Anterior cingulate cortex (tissue), 58 donors: ENCODE measurements around the gene CERS6.
A peak's percentile ranks its signal among the peaks of the same experiment; 100 is the strongest.
"Not testable (repeated sequence)": the region's sequence is repeated elsewhere in the genome, so short reads cannot be mapped to it uniquely, and the experiment has no call there.

ENCODE experiments used
- DNase-seq, 58 donors: peaks; one replicate each; lab custom pipeline; 2025; lab: John Stamatoyannopoulos, UW

The CERS6 gene

DNA sequence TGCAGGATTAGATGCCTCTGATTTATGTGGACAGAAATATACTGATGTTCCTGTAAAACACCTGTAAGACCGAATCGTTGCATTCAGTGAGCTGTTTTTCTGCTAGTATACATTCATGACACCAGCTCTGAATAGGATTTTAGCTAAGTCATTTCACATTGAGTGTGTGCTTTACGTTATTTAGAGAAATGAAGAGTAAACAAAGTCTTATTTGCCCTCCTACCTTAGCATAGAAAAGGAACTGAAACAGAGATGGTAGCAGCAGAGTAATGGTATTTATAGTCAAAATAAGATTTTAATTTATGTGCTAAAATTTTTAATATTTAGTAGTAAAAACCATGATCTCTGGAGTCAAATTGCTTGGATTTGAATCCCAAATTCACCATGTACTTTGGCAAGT, 168.0 kb downstream of the CERS6 start:
- DNase-seq = no peak

DNA sequence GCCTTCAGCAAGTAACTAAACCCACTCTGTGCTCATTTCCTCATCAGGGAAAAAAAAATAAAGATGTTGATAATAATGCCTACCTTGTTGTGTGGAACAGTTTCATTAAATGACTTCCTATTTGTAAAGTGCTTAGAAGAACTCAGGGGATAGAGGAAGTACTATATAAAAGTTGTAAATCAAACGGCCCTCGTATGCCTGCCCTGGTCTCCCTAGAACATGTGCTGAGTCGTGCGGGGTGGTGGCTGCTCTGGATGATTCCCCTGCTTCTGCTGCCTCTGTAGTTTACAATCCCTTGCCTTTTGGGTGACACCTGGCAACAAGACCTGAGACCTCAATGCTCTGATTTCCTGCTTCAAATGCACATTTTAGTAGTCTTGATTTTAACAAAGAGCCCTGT, 170.0 kb downstream of the CERS6 start:
- no peak for DNase-seq

DNA sequence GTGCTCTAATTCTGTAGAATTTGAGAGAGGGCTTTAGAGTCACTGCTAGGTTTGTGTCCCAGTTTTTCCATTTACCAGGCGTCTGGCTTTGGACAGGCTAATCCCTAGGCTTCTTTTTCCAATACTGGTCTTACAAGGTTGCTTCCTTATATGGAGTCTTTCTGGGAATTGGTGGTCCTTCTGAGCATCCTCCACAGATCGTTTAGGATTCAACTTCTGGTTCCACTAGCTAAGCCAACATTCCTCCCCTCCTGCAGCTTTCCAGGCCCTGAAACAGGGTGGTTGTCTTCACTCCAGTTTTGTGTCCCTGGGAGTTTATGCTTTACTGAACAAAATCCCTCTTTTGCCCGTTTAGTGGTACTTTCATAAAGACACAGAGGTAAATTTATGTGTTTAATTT, 170.6 kb downstream of the CERS6 start:
- no peak for DNase-seq

DNA sequence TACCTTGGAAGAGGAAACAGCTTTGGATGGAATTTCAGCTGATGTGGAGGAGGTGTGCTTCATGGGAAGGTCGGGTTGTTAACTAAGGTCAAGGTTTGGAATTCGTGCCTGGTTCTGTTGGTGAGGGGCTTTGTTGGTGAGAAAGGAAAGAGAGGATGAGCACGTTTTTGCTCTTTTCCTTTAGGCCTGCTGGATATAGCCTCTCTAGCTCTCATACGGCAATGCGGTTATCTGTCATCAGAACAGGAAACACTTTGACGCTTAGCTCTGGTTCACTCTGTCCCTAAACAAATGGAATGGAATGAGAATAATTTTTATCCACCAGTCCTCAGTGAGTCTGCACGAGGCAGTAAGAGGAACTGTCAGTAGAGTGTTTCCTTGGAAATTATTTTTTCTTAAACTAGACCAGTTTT, 176.6 kb downstream of the CERS6 start:
- DNase-seq = peak in 1 of 58 donors; percentile 12

DNA sequence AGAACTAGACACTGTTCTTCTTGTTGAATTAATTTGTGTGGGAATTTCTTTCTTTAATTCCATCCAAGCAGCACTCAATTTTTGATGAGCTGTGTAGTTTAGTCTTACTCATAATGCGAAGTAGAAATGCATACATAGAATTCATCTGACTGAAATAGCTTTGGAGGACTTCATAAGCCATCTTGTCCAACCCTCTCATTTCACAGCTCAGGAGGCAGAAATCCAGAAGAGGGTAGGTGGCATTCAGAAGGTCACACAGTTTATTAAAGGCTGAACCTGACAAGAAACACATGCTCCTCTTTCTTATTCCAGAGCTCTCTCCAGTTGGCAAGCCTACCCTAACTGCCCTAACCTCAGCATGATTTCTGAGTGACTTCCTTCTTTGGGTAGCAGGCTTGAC, 177.1 kb downstream of the CERS6 start:
- DNase-seq = no peak

DNA sequence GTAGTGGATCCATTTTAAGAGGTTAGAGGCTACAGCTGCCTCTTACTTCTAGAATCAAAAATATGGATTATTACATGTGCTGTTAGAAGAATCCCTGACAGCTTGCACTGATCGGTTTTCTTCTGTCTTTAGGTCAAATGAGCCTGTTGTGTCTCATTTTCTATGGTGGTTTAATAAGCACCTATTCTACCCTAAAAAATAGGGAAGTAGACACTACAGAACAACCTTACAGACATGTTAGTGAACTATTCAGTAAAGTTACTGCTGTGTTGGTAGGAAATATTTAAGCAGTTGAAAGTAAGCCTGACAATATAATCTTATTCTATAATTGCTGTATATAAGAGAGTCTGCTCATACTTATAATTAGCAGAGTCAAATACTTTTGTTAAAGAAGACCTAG, 177.8 kb downstream of the CERS6 start:
- no peak for DNase-seq

DNA sequence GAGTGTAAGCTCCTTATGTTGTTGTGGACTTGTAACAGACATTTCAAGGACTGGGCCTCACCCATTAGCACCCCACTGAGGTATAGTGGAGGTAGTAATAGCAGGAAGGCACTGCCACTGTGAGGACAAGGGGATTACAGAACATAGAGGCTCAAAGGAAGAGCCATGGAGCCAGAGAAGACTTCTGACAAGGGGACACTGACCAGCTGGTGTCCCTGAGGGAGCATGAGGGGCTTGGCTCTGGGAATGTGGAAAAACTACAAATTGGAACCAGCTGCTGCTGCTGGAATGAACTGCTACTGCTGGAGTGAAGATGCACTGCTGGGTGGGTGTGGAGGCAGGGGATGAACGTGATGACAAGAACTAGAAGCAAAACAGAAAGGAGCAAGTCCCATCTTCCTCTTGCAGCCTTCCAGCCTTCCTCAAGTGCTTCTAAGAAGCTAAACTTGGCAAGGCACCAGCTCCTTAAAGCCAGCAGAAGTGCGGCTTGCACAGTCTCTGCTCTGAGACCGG, 179.0 kb downstream of the CERS6 start:
- peak in 12 of 58 donors; percentile 11 to 42 (median 16) for DNase-seq

DNA sequence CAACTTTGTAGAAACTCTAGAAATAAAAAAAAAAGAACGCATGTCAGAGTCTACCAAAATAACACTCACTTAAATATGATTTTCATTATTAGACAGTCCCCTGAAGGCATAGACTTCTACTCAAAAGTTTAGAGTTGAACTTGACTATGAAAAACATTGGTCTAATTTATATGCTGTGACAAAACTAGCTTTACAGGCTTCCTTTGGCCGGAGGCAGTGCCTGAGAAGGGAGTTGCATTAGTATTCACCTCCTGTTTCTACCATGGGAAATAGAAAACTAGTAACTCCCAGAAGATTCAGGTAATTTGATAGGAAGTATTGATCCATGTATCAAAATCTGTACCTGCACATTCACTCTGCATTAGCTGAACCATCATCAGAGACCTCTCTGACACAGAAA, 182.9 kb downstream of the CERS6 start:
- no peak for DNase-seq

DNA sequence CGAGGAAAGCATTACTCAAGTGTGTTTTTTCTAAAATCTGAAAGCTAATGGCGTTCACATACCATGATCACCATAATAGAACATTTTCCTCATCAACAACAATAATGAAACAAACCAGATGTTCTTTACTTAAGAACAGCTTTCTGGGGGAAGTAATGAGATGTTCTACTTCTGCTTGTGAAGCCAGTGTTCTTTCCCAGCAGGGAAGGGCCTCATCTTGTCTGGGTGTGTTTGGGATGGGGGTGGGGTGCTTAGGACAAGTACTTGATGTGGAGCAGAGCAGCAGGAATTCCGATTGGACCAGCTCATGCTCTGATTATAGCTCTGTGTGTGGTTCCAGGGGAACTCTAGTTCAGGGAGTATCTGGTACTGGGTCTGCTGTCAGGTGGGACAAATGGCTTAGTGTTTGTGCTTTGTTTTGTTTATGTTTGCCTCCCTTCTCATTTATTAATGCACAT, 183.4 kb downstream of the CERS6 start:
- peak in 5 of 58 donors; percentile 11 to 27 (median 18) for DNase-seq

DNA sequence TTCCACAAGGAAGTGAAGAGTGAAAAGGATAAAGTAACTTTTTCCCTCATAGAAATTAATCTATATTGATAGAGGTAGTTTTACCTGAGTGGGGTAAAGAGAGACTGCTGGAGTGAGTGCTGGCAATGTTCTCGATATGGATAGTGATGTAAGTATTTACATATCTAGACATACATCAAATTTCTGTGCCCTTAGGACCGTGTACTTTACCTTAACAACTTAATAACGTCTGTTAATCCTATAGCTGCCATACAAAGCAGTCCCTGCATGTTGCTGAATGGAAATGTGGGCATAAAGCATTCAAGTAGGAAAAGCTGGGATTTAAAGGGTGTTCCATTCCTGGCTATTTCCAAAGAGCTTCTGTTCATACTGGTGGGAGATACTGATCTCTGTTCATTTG, 184.0 kb downstream of the CERS6 start:
- no peak for DNase-seq

DNA sequence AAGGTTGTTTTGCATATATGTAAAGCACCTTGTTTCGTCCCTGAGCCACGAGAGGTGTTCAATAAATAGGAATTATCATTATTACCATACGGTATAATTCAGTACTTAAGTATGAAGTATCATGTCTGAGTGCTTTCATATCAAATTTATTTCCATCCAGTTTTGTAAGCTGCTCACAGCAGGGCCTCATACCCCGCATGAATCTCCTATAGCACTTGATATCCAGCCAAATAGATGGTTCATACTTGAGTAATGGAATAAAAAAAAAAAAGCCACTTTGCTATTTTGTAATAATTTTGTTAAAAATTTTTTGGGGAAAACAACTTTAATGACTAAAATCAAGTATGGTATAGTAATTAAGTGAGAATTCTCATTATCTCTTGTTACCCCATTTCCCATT, 185.6 kb downstream of the CERS6 start:
- no peak for DNase-seq

DNA sequence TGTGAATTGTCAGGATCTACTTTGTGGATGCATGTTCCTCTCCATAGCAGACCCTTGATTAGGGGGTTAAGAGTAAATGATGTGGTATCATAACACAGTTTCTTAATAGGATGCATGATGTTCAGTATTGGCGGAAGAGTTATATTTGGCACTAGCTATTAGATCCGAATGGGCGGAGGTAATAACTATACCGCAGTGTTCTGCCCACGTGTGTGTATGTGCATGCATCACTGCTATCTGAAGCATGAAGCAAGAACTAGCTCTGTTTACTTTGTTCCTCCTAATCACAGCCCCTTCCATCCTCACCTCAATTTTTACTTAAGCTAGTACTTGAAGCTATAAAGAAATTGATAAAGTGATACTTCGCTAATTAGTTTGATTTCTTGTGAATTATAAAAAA, 186.8 kb downstream of the CERS6 start:
- DNase-seq = no peak

DNA sequence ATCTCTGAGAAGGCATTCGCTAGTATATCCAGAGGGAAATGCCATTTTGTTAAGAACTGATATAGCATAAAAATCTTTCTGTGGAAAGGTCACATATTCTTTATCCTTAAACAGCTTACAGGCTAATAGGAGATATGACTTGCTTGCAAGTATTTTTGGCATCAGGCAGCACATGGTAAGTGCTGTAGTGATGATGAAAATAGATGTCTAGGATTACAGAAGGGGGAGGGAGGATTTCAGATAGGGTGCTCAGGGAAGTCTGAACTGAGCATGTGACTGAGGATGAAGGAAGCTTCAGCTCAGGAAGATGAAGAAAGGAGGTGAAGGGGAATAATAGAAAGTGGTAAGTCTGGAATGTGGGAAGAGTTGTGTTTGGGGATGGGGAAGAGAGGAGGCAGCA, 187.9 kb downstream of the CERS6 start:
- DNase-seq = no peak

DNA sequence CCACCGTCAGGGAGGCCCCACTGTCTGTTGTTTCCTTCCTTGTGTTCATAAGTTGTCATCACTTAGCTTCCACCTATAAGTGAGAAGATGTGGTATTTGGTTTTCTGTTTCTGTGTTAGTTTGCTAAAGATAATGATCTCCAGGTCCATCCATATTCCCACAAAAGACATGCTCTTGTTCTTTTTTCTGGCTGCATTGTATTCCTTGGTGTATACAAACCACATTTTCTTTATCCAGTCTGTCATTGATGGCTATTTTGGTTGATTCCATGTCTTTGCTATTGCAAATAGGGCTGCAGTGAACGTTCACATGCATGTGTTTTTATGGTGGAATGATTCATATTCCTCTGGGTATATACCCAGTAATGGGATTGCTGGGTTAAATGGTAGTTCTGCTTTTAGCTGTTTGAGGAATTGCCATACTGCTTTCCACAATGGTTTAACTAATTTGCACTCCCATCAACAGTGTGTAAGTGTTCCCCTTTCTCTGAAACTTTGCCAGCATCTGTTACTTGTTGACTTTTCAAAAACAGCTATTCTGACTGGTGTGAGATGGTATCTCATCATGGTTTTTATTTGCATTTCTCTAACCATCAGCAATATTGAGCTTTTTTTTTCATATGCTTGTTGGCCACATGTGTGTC, 189.7 kb downstream of the CERS6 start:
- no peak for DNase-seq

DNA sequence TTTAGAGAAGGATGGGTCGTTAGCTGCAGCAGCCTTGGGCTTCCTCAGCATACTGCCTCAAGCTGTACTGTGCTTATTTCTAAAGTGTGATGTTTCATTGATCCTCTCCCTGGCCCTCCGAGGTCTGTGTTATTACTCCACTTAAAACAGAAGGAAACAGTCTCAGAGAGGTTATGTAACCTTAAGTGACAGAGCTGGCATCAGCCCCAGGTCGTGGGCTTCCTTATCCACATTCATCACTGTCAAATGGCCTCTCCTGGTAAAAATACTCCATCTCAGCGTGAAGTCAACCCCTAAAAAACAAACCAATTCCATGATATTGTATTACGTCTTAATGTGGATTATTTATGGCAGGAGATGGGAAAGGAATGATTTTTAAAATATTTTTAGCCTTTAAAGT, 193.0 kb downstream of the CERS6 start:
- no peak for DNase-seq

DNA sequence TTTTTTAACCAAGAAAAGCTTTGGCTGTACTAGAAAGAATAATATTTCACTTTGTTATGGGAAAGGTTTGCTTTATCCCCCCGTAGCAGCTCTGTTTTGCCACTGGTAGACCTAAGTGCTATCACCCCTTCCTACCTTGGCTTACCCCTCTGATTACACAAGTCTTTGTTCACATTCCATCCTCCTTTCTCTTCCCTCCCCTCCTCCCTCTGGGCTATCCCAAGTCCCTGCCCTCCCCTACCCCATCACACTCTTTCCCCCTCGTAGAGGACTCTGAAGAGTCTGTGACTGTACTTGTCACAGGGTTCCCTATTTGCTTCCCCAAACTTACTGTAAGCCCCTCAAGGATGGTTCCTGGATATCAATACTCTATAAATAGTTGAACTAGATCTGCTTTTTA, 193.5 kb downstream of the CERS6 start:
- DNase-seq = no peak

DNA sequence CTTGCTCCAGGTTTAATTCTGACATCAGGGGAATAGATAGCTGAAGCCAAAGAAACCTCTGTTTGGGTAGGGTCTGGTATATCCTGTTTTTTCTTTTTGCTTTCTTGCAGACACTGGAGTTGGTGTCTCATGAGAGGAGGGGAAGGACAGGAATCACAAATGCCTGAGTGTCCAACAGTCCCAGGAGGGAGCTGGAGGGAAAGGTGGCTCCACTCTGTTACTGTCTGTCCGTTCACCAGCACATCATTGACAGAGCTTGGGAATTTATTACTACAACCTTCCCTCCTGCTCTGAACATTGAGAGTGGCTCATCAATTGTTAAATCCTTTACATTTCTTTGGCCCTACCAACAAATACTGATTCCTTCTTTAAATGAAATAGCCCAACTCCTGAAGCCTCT, 194.1 kb downstream of the CERS6 start:
- no peak for DNase-seq

DNA sequence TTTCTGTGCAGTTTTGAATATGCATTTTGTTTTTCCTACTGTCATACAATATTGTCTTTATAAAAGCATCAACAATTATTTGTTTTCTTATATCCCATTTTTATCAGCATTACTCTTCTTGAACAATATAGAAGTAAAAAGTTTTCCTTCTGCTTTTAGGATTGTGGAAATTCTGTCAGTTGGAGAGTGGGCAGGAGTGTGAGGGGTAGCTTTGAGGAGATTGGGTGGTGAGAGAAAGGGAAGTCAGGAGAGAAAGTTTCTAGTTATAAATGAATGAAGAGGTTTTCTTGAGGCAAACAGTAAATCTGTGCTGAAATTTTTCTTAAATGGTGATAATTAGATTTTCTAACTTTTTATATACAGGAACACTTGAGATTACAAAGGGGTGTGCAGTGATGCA, 194.7 kb downstream of the CERS6 start:
- DNase-seq = no peak

DNA sequence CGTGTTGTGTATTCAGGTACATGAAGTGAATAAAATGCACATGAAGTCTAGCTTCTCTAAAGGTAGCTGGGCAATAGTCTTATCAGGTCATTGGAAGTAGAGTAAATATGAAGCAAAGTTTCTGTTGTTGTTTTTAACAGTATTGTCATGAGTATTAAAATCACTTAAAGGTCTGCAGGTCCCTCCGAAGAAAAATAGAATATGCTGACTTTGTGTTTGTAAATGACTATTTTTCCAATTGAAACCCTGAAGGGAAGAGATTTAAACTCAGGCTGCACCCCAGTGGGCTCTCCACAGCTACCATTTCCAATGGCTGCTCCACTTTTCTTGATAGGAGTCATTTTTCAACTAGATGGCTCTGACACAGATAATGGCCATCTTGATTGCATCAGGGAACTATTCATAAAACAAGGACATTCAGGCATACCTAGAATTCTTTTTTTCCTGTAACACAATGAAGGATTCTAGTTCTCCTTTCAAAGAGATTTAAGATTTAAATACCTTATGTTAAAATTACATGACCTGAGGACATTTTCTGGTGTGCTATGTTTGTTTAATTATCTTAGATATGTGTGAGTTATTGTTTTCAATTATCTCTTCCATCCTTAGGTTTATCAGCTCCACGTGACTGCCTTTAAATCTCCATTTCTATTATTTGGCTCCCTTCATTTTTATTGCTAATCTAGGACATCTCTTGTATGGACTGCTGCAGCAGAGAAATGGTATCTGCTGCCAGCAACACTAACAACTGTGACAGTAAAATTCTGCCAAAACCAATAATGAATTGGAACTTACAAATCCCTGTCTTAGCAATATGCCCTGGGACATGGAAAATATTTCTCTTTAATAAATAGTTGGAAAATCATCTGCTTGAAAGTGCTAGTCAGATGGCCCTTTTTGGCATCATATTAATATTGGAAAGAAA, 197.2 kb downstream of the CERS6 start:
- no peak for DNase-seq

DNA sequence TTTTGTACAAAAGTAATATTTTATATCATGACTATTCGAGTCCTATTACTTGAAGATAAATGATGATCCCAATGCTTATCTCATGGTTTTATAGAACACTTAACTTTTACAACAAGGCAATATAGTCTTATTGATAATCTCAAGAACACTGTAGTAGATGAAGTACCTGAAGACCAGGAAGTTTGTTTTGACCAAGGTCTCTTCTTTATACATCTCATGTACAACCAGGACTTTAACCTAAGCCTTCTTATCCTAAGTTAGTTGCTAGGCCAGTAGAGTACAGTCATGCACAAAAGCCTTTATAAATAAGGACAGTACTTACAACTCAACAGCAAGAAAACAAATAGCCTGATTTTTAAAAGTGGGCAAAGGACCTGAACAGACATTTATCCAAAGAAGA, 198.6 kb downstream of the CERS6 start:
- DNase-seq = no peak

DNA sequence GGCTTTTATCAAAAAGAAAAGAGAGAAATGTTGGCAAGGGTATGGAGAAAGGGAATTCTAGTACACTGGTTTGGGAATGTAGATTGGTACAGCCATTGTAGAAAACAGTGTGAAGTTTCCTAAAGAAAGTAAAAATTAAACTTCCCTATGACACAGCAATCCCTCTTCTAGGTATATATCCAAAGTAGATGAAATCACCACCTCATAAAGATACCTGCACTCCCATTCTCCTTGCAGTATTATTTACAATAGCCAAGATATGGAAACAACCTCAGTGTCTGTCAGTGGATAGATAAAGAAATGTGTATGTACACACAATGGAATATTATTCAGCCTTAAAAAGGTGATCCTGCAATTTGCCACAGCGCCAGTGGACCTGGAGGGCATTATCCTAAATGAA, 199.1 kb downstream of the CERS6 start:
- DNase-seq = no peak

DNA sequence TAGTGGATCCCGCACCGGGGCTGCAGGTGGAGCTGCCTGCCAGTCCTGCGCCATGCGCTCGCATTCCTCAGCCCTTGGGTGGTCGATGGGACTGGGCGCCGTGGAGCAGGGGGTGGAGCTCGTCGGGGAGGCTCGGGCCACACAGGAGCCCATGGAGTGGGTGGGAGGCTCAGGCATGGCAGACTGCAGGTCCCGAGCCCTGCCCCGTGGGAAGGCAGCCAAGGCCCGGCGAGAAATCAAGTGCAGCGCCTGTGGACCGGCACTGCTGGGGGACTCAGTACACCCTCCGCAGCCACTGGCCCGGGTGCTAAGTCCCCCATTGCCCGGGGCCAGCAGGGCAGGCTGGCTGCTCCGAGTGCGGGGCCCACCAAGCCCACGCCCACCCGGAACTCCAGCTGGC, 201.3 kb downstream of the CERS6 start:
- not testable (repeated sequence) for DNase-seq
